ENCODE measurements around the gene PTTG1.

- TF ChIP-seq CTCF (IDR thresholded peaks at IDR 0.05; ENCODE audit: borderline replicate concordance, extremely low read depth, low read length, poor library complexity, severe bottlenecking) (no peak), EZH2 (IDR thresholded peaks at IDR 0.05; ENCODE audit: borderline replicate concordance, low read depth, low read length, severe bottlenecking) (no peak)
These were observed 22.8 kb downstream of the PTTG1 start for GRCh38 chr5:160444407-160444806.

Data from DND-41 (cell line).